Astrocyte (in vitro differentiated cells and primary cell): ENCODE results near the gene CDK14. TPM values are rescaled to one million over a fixed set of nuclear protein-coding genes. Genes with fewer than 3 reads are reported as not detected.

Experiments used
- DNase-seq: peaks from one replicate; pipeline ENCODE4 v3.0.0-alpha.2; 2010; ENCODE audit warnings: low read depth
- FAIRE-seq: peaks from 2 replicates; lab custom pipeline; 2011; peaks lifted over from hg19 to GRCh38; lab: Jason Lieb, UNC
- H2AFZ ChIP-seq: 2 replicates; pipeline ENCODE4 v1.6.0; 2012; ENCODE audit warnings: low read depth, low read length, inconsistent platforms
- H3K27ac ChIP-seq: 2 replicates; pipeline ENCODE4 v1.5.1; 2011; ENCODE audit warnings: low read depth, low read length, inconsistent platforms
- H3K27me3 ChIP-seq: 2 replicates; pipeline ENCODE4 v1.6.0; 2011; ENCODE audit warnings: low read length, inconsistent platforms; ENCODE audit not compliant: insufficient read depth
- H3K36me3 ChIP-seq: 2 replicates; pipeline ENCODE4 v1.5.1; 2011; ENCODE audit warnings: low read length, inconsistent platforms; ENCODE audit not compliant: insufficient read depth
- H3K4me1 ChIP-seq: 2 replicates; pipeline ENCODE4 v1.5.1; 2011; ENCODE audit warnings: low read length, inconsistent platforms; ENCODE audit not compliant: insufficient read depth
- H3K4me2 ChIP-seq: 2 replicates; pipeline ENCODE4 v1.6.0; 2012; ENCODE audit warnings: low read length, inconsistent platforms
- H3K4me3 ChIP-seq: 2 replicates; pipeline ENCODE4 v1.5.1; 2011; ENCODE audit warnings: low read depth, mild to moderate bottlenecking, low read length, inconsistent platforms; ENCODE audit not compliant: insufficient read depth
- H3K79me2 ChIP-seq: 2 replicates; pipeline ENCODE4 v1.6.0; 2012; ENCODE audit warnings: mild to moderate bottlenecking, low read length, inconsistent platforms; ENCODE audit not compliant: insufficient read depth
- H3K9ac ChIP-seq: 2 replicates; pipeline ENCODE4 v1.6.0; 2012; ENCODE audit warnings: mild to moderate bottlenecking, low read length, inconsistent platforms
- H3K9me3 ChIP-seq: 2 replicates; pipeline ENCODE4 v1.5.1; 2012; ENCODE audit warnings: low read depth, mild to moderate bottlenecking, low read length, inconsistent platforms; ENCODE audit not compliant: insufficient read depth
- H4K20me1 ChIP-seq: 2 replicates; pipeline ENCODE4 v1.6.0; 2012; ENCODE audit warnings: low read length, inconsistent platforms; ENCODE audit not compliant: insufficient read depth
- H3K27ac Mint-ChIP-seq: one replicate; pipeline ENCODE4 v1.8.0; 2021; ENCODE audit warnings: mild to moderate bottlenecking, mixed read lengths; ENCODE audit not compliant: unreplicated experiment
- H3K27me3 Mint-ChIP-seq: one replicate; pipeline ENCODE4 v1.8.0; 2021; ENCODE audit warnings: low read depth, mixed read lengths; ENCODE audit not compliant: unreplicated experiment
- H3K36me3 Mint-ChIP-seq: one replicate; pipeline ENCODE4 v1.8.0; 2021; ENCODE audit warnings: low read depth, mixed read lengths; ENCODE audit not compliant: unreplicated experiment
- H3K4me1 Mint-ChIP-seq: one replicate; pipeline ENCODE4 v1.8.0; 2021; ENCODE audit warnings: low read depth, mixed read lengths; ENCODE audit not compliant: unreplicated experiment
- H3K4me3 Mint-ChIP-seq: one replicate; pipeline ENCODE4 v1.8.0; 2021; ENCODE audit warnings: mild to moderate bottlenecking, moderate library complexity, mixed read lengths; ENCODE audit not compliant: unreplicated experiment
- H3K9me3 Mint-ChIP-seq: one replicate; pipeline ENCODE4 v1.8.0; 2021; ENCODE audit warnings: mild to moderate bottlenecking, mixed read lengths; ENCODE audit not compliant: unreplicated experiment
- EZH2 ChIP-seq: IDR thresholded peaks from 2 replicates; pipeline ENCODE4 v1.6.1; 2012; ENCODE audit warnings: mild to moderate bottlenecking, low read length, inconsistent platforms; ENCODE audit not compliant: insufficient read depth
- total RNA-seq: library from RNA; stranded (reverse); gene quantifications from 2 replicates; pipeline ENCODE4 v1.2.1, GENCODE V29; 2021
- TF ChIP-seq, protein P1 (sequence below): IDR thresholded peaks from 2 replicates; pipeline ENCODE4 v1.5.1; 2011; ENCODE audit warnings: low read depth, mild to moderate bottlenecking, inconsistent platforms, low read length, moderate library complexity; ENCODE audit not compliant: insufficient read depth

Gene CDK14
- total RNA-seq, 1 donor from 2014 or later = 30.2 TPM

DNA sequence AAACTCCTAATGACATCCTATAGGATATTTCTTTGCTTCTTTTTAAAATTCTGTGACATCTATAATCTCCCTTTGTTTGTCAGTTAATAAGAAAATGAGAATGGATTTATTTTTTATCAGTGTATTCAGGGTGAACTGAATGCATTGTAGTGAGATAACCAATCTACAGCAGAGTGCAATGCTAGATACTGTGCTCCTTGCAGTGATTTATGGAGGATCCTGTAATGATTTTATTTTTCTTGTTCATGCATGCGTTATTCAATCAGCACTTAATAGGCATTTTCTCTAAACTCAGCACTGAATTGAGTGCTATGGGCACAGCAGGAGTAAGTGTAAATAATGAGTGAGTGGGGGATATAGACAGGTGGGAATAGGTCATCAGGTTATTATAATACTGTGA lies 253.9 kb downstream of the CDK14 start:
- no peaks in the 10 kb centered on the region for H3K27me3 Mint-ChIP-seq
- Histone ChIP-seq H3K4me1 (no peaks in the 10 kb centered on the region), H3K9ac (no peak overlapping the region), H3K9me3 (no peaks in the 10 kb centered on the region), H3K4me2 (no peak overlapping the region), H2AFZ (no peak overlapping the region), H3K4me3 (no peak overlapping the region), H4K20me1 (peaks cover 5% of the 10 kb centered on the region), H3K27me3 (no peaks in the 10 kb centered on the region), H3K79me2 (peaks cover 9% of the 10 kb centered on the region), H3K36me3 (no peaks in the 10 kb centered on the region), H3K27ac (no peak overlapping the region)
- FAIRE-seq (no peak), DNase-seq (no peak)
- H3K9me3 Mint-ChIP-seq = no peaks in the 10 kb centered on the region
- no peak overlapping the region for H3K27ac Mint-ChIP-seq
- H3K4me1 Mint-ChIP-seq = no peaks in the 10 kb centered on the region
- peaks cover 3% of the 10 kb centered on the region for H3K36me3 Mint-ChIP-seq
- H3K4me3 Mint-ChIP-seq = no peak overlapping the region
- no peak for TF ChIP-seq EZH2
- TF ChIP-seq, protein P1, sequence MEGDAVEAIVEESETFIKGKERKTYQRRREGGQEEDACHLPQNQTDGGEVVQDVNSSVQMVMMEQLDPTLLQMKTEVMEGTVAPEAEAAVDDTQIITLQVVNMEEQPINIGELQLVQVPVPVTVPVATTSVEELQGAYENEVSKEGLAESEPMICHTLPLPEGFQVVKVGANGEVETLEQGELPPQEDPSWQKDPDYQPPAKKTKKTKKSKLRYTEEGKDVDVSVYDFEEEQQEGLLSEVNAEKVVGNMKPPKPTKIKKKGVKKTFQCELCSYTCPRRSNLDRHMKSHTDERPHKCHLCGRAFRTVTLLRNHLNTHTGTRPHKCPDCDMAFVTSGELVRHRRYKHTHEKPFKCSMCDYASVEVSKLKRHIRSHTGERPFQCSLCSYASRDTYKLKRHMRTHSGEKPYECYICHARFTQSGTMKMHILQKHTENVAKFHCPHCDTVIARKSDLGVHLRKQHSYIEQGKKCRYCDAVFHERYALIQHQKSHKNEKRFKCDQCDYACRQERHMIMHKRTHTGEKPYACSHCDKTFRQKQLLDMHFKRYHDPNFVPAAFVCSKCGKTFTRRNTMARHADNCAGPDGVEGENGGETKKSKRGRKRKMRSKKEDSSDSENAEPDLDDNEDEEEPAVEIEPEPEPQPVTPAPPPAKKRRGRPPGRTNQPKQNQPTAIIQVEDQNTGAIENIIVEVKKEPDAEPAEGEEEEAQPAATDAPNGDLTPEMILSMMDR = no peak

DNA sequence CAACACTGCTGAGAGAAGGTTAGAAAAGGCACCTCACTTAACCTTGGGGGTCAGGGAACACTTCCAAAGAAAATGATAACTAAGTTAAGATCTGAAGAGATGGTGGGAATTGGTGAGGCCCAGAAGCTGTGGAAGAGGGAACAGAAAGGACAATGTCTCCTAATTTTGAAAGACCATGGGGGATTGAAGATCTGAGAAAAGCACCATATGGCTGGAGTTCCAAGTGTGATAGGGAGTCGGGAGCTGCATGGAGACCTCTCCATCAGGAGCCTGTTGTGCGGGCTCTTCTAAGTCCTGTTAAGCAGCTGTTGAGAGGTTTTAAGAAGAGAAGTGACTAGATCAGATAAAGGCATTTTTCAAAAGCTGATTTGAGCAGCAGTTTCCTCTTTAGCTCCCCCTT lies 254.3 kb downstream of the CDK14 start:
- TF ChIP-seq, protein P1 = no peak
- no peak for TF ChIP-seq EZH2
- Histone ChIP-seq H4K20me1 (peaks cover 5% of the 10 kb centered on the region), H3K9me3 (no peaks in the 10 kb centered on the region), H3K36me3 (no peaks in the 10 kb centered on the region), H3K9ac (no peak overlapping the region), H3K27ac (no peak overlapping the region), H3K27me3 (no peaks in the 10 kb centered on the region), H3K79me2 (peaks cover 9% of the 10 kb centered on the region), H2AFZ (no peak overlapping the region), H3K4me2 (no peak overlapping the region), H3K4me3 (no peak overlapping the region), H3K4me1 (no peaks in the 10 kb centered on the region)
- FAIRE-seq (no peak), DNase-seq (no peak)
- Mint-ChIP-seq H3K4me1 (no peaks in the 10 kb centered on the region), H3K9me3 (no peaks in the 10 kb centered on the region), H3K27ac (no peak overlapping the region), H3K27me3 (no peaks in the 10 kb centered on the region), H3K36me3 (peaks cover 3% of the 10 kb centered on the region), H3K4me3 (no peak overlapping the region)

DNA sequence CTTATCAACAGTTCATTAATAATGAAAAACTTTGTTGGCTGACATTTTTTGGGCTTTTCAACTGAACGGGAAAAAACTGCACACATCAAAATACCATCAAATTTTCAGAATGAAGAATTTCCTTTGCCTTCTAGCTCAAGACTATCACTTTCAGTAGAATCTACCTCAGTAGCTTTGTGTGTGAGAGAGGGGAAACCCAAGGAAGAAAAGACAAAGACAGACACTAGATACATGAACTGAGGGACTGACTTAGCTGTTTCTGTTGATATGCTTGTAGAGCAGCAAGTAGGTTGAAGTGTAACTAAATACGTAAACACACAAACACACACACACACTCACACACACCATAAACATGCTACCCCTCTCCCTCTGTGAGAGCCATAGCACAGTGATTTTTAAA lies 257.1 kb downstream of the CDK14 start:
- Histone ChIP-seq H3K4me1 (no peaks in the 10 kb centered on the region), H3K9ac (no peak overlapping the region), H3K79me2 (peaks cover 6% of the 10 kb centered on the region), H3K9me3 (no peaks in the 10 kb centered on the region), H3K4me2 (no peak overlapping the region), H3K27me3 (no peaks in the 10 kb centered on the region), H4K20me1 (peaks cover 13% of the 10 kb centered on the region), H3K27ac (no peak overlapping the region), H3K4me3 (no peak overlapping the region), H2AFZ (no peak overlapping the region), H3K36me3 (no peaks in the 10 kb centered on the region)
- Mint-ChIP-seq H3K27ac (no peak overlapping the region), H3K27me3 (no peaks in the 10 kb centered on the region), H3K36me3 (peaks cover 3% of the 10 kb centered on the region), H3K4me1 (peaks cover 3% of the 10 kb centered on the region), H3K9me3 (no peaks in the 10 kb centered on the region), H3K4me3 (no peak overlapping the region)
- no peak for TF ChIP-seq EZH2
- TF ChIP-seq, protein P1 = no peak
- DNase-seq (no peak), FAIRE-seq (no peak)
